GM12801 (cell line): ENCODE measurements around the gene OIP5.

Source experiments
- TF ChIP-seq, protein P1 (sequence below): IDR thresholded peaks from one replicate; pipeline ENCODE4 v1.5.1; 2011; ENCODE audit warnings: control low read depth; ENCODE audit not compliant: insufficient read length; ENCODE audit errors: extremely low read depth

Gene OIP5

GRCh38 chr15:41291065-41291631 is 41.2 kb downstream of the OIP5 start:
- TF ChIP-seq, protein P1, sequence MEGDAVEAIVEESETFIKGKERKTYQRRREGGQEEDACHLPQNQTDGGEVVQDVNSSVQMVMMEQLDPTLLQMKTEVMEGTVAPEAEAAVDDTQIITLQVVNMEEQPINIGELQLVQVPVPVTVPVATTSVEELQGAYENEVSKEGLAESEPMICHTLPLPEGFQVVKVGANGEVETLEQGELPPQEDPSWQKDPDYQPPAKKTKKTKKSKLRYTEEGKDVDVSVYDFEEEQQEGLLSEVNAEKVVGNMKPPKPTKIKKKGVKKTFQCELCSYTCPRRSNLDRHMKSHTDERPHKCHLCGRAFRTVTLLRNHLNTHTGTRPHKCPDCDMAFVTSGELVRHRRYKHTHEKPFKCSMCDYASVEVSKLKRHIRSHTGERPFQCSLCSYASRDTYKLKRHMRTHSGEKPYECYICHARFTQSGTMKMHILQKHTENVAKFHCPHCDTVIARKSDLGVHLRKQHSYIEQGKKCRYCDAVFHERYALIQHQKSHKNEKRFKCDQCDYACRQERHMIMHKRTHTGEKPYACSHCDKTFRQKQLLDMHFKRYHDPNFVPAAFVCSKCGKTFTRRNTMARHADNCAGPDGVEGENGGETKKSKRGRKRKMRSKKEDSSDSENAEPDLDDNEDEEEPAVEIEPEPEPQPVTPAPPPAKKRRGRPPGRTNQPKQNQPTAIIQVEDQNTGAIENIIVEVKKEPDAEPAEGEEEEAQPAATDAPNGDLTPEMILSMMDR: no peak

GRCh38 chr15:41289953-41290352 is 42.4 kb downstream of the OIP5 start:
- TF ChIP-seq, protein P1: no peak

GRCh38 chr15:41288464-41288863 is 43.9 kb downstream of the OIP5 start:
- TF ChIP-seq, protein P1: no peak

GRCh38 chr15:41286665-41287333 is 45.6 kb downstream of the OIP5 start:
- TF ChIP-seq, protein P1: no peak

DNA sequence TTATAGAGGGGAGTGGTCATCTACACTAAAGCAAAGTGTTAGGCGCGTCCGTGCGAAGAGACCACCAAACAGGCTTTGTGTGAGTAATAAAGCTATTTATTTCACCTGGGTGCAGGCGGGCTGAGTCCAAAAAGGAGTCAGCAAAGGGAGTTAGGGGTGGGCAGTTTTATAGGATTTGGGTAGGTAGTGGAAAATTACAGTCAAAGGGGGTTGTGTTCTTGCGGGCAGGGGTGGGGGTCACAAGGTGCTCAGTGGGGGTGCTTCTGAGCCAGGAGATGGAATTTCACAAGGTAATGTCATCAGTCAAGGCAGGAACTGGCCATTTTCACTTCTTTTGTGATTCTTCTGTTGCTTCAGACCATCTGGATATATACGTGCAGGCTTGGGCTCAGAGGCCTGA is 47.1 kb downstream of the OIP5 start:
- TF ChIP-seq, protein P1: no peak

DNA sequence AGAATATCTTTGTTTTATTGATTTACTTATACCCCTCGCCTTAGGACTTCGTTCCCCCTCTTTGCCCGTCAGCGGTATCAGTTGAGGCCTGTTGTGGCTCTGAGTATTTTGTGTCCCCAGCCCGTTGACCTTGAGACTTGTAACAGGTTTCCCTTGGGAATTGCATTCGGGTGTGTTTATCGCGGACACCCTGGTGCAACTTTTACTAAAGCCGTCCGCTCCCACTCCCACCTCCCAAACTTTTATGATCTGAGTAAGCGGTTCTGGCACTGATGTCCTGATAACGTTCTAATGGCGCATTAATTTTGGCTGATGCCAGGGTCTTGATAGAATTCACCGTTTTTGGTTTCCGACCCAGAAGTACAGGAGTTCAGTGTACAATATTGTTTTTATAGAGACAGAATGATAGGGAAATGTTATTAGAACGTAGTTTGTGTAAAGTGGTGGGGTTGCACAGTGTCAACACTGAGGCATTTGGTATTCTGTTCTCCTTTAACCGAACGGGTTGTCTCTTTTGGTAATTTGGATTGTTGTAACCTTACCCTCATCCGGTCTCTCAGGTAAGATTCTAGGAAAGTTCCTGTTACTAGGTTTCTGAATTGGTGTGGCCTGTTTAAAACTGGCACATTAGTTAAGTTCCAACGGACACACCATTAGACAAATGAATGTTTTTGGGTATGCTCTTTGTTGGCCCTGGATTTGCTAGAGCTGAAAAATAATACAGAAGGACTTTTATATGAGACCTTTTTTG is 47.8 kb downstream of the OIP5 start:
- TF ChIP-seq, protein P1: no peak

DNA sequence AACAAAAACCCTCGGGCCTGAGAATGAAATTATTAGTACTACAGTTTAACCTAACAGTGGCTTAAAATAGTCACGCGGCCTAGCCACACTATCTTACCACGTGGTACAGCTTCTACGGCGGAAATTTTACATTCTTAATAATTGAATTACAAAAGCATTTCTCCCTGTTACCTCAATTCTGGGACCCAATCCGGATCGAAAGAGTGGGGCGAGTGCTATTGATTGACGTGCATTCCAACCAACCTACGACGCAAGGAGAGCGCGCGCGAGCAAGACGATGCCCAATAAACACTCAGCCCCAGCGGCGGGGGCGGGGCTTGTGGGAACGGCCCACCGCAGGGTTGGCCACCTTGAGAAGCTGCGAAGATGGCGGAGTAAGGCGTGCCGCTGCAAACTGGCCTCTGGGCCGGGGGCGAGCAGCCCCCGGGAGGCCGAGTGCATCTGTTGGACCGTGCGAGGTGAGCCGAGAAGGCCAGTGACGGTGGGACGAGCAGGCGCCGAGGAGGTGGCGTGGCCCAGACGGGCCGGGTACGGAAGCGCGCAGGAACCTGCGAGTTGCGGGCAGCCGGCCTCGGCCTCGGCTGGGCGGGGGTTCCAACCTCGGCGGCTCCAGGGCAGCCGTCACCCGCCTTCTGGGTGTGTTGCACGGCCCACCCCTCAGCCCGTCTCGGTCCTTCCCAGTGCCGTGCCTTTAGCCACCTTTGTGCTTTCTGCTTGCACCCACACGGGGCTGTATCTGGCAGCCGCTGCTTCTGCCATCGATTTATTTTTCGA is 48.6 kb downstream of the OIP5 start:
- TF ChIP-seq, protein P1: no peak
